ENCODE results near the gene PLSCR5.

DNA sequence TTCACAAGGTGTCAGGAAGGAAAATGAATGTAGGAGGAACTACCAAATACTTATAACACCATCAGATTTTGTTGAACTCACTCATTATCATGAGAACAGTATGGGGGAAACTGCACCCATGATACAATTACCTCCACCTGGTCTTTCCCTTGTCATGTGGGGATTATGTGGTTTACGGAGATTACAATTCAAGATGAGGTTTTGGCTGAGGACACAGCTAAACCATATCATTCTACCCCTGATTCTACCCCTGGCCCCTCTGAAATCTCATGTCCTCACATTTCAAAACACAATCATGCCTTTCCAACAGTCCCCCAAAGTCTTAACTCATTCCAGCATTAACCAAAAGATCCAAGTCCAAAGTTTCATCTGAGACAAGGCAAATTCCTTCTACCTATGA lies 43.7 kb downstream of the PLSCR5 start:
- TF ChIP-seq, protein P1, sequence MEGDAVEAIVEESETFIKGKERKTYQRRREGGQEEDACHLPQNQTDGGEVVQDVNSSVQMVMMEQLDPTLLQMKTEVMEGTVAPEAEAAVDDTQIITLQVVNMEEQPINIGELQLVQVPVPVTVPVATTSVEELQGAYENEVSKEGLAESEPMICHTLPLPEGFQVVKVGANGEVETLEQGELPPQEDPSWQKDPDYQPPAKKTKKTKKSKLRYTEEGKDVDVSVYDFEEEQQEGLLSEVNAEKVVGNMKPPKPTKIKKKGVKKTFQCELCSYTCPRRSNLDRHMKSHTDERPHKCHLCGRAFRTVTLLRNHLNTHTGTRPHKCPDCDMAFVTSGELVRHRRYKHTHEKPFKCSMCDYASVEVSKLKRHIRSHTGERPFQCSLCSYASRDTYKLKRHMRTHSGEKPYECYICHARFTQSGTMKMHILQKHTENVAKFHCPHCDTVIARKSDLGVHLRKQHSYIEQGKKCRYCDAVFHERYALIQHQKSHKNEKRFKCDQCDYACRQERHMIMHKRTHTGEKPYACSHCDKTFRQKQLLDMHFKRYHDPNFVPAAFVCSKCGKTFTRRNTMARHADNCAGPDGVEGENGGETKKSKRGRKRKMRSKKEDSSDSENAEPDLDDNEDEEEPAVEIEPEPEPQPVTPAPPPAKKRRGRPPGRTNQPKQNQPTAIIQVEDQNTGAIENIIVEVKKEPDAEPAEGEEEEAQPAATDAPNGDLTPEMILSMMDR (IDR thresholded peaks at IDR 0.05; ENCODE audit: extremely low read depth in 1 of 2, insufficient read depth in 1 of 2, low read depth in 1 of 2, low read length in 2 of 2), result no peak
- TF ChIP-seq POLR2A (IDR thresholded peaks at IDR 0.05; ENCODE audit: low read depth, low read length) (no peak), FOS (IDR thresholded peaks at IDR 0.05; ENCODE audit: borderline replicate concordance, insufficient read depth, low read length) (no peak), EZH2 (IDR thresholded peaks at IDR 0.05; ENCODE audit: borderline replicate concordance, low read depth, low read length, severe bottlenecking) (no peak), GATA2 (IDR thresholded peaks at IDR 0.05; ENCODE audit: insufficient read depth, insufficient read length, low read depth, low read length) (no peak), MYC (IDR thresholded peaks at IDR 0.05; ENCODE audit: low read depth, low read length) (no peak)

All from endothelial cell of umbilical vein (primary cell).